Loucy (cell line): ENCODE data around the gene NRF1.

Experiments used
- CTCF ChIP-seq: fragments of 200-600 bp; sonication (generic); conservative IDR thresholded peaks from 2 replicates; pipeline ENCODE4 v1.5.1; 2014; ENCODE audit warnings: mild to moderate bottlenecking, antibody characterized with exemption, low read length
- EZH2phosphoT487 ChIP-seq: fragments of 200-600 bp; IDR thresholded peaks from 2 replicates; pipeline ENCODE4 v1.6.1; 2018; ENCODE audit warnings: antibody characterized with exemption, mild to moderate bottlenecking, moderate library complexity, borderline replicate concordance

GRCh38 chr7:129740574-129741410 lies 129.3 kb downstream of the NRF1 start:
- TF ChIP-seq CTCF (no peak), EZH2phosphoT487 (no peak)
